ENCODE data around the gene CCNT1.
"Not testable (repeated sequence)": the region's sequence is repeated elsewhere in the genome, so short reads cannot be mapped to it uniquely, and the experiment has no call there.

DNA sequence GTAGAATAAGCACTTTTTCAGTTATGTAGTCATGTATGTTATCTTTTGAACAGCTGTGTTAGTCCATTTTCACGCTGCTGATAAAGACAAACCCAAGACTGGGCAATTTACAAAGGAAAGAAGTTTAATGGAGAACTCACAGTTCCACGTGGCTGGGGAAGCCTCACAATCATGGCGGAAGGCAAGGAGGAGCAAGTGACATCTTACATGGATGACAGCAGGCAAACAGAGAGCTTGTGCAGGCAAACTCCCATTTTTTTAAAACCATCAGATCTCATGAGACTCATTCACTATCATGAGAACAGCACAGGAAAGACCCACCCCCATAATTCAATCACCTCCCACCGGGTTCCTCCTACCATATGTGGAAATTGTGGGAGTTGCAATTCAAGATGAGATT is 2.5 kb upstream of the CCNT1 start:
- TF ChIP-seq, protein P1, sequence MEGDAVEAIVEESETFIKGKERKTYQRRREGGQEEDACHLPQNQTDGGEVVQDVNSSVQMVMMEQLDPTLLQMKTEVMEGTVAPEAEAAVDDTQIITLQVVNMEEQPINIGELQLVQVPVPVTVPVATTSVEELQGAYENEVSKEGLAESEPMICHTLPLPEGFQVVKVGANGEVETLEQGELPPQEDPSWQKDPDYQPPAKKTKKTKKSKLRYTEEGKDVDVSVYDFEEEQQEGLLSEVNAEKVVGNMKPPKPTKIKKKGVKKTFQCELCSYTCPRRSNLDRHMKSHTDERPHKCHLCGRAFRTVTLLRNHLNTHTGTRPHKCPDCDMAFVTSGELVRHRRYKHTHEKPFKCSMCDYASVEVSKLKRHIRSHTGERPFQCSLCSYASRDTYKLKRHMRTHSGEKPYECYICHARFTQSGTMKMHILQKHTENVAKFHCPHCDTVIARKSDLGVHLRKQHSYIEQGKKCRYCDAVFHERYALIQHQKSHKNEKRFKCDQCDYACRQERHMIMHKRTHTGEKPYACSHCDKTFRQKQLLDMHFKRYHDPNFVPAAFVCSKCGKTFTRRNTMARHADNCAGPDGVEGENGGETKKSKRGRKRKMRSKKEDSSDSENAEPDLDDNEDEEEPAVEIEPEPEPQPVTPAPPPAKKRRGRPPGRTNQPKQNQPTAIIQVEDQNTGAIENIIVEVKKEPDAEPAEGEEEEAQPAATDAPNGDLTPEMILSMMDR (conservative IDR thresholded peaks at IDR 0.05; ENCODE audit: low read depth in 2 of 2) = not testable (repeated sequence)
- TF ChIP-seq EZH2 (IDR thresholded peaks at IDR 0.05; ENCODE audit: low read depth, unreplicated experiment); EZH2phosphoT487 (IDR thresholded peaks at IDR 0.05; ENCODE audit: unreplicated experiment); REST (IDR thresholded peaks at IDR 0.05; ENCODE audit: unreplicated experiment); POLR2AphosphoS5 (IDR thresholded peaks at IDR 0.05; ENCODE audit: low read depth); JUNB (IDR thresholded peaks at IDR 0.05; ENCODE audit: unreplicated experiment): not testable (repeated sequence)

All from GM23338 (cell line).